GM19455 (cell line): ENCODE results near the gene CNOT3.
"Not testable (repeated sequence)": the region's sequence is repeated elsewhere in the genome, so short reads cannot be mapped to it uniquely, and the experiment has no call there.

Source experiments
- ATAC-seq: cut with Tn5 transposase; IDR thresholded peaks from one replicate; pipeline ENCODE4 v1.9.1; 2021; ENCODE audit not compliant: unreplicated experiment

CNOT3 gene

DNA sequence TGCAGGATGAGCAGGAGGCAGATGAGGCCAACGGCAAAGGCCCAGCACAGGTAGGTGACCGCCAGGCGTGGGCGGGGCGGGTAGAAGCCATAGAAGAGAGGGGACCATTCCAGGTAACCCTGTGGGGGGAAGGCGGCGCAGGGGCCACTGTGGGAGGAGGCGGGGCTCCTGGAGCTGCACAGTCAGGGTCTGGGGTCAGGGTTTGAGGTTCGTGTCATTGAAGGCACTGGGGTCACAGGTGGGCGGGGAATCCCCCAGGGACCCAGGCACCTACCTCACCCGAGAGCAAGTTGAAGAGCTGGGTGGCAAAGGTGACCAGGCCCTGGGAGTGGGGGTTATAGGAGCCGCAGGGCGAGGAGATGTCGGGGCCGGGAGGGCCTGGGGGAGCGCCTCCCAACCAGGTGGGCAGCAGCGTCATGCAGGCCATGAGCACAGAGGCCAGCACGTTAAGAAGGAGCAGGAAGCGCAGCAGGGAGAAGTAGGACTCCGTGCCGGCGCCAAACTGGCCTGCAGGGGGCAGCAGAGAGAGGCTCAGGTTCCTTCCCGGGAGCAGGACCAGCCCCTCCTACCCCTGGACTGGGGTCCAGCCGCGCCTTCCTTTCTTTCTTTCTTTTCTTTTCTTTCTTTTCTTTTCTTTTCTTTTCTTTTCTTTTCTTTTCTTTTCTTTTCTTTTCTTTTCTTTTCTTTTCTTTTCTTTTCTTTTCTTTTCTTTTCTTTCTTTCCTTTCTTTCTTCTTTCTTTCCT is 30.8 kb downstream of the CNOT3 start:
- ATAC-seq: no peak

DNA sequence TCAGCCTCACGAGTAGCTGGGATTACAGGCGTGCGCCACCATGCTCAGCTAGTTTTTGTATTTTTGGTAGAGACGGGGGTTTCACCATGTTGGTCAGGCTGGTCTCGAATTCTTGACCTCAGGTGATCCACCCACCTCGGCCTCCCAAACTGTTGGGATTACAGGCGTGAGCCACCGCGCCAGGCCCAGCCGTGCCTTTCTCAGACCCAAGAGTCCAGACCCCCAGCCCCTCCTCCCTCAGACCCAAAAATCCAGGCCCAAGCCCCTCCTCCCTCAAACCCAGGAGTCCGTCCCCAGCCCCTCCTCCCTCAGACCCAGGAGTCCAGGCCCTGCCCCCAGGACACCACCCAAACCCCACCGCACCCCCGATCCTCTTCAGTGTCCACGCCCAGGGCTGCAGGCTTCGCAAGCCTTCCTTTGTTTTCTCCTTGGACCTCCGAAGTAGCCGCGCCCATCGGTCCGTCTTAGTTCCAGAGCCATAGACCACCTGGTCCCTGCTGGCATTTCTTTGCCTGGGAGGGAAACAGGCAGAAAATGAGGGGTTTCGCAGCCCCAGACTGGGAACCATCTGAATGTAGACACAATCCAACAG is 31.7 kb downstream of the CNOT3 start:
- ATAC-seq: no peak

DNA sequence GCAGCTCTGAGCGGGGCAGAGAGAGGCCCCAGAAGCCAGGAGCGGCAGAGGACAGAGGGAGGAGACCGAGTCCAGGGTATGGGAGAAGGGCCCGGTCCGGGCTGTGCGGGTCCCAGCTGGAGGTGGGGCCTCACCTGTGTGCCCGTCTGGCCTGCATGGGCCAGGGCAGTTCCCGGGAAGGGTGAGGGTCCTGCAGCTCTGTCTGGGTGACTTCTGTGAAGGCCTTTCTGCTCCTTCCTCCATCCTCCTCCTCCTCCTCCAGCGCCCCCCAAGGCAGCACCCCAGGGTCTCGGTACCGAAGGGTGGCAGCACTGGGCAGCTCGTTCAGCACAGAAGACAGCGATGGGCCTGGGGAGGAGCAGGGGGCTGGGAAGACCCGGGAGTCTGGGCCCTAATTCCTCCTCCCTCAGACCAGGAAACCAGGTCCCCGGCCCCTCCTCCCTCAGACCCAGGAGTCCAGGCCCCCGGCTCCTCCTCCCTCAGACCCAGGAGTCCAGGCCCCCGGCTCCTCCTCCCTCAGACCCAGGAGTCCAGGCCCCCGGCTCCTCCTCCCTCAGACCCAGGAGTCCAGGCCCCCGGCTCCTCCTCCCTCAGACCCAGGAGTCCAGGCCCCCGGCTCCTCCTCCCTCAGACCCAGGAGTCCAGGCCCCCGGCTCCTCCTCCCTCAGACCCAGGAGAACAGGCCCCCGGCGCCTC is 34.3 kb downstream of the CNOT3 start:
- not testable (repeated sequence) for ATAC-seq

DNA sequence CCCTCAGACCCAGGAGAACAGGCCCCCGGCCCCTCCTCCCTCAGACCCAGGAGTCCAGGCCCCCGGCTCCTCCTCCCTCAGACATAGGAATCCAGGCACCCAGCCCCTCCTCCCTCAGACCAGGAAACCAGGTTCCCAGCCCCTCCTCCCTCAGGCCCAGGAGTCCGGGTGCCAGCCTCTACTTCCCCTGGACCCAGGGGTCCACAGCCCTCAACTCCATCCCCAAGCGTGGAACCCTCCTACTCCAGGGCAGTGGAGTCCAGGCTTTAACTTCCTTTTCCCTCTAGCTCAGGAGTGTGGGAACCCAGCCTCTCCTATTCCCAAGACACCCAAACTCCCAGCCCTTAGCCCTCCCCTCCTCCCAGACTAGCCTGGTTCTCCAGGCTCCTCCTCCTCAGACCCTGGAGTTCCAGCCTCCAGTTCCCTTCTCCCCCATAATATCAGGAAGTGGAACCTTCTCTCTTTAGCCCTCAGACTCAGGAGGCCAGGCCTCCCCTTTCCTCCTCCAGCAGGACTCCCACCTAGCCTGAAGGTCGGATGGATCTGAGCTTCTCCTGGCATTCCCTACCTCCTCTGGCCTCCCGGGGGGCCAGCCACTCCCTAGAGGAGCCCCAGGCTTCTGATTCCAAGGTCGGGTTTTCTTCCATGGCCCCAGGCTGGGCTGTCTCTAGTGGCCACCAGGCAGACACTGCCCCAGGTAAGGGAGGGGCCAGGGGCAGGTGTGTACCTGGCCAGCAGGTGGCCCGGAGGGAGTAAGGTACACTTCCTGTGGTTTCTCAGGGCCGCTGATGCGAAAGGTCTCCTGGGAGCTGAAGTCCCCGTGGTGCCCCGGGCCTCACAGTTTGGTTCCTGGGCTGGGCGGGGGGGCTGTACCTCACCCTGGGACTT is 35.2 kb downstream of the CNOT3 start, which contains the start of gene TMC4:
Gene TMC4 (minus strand): TSS at position 690 of the 888 bp plus-strand sequence. CDS start 43 bp downstream, at position 647.
- no peak for ATAC-seq

DNA sequence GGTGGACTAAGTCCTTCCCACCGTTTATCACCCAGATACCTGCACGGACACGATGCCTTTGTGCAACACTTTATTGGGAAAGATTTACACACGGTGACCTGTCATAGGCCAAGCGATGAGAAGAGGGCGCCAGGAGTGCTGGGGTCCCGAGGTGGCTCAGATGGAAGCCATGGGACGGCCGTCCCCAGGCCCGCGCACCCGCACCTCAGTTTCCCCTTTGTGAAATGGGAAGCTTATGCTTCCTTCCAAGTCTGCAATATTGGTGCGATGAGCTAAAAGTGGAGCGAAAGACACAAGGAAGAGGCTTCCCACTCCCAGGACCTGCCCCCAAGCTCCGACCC is 35.8 kb downstream of the CNOT3 start:
- no peak for ATAC-seq

DNA sequence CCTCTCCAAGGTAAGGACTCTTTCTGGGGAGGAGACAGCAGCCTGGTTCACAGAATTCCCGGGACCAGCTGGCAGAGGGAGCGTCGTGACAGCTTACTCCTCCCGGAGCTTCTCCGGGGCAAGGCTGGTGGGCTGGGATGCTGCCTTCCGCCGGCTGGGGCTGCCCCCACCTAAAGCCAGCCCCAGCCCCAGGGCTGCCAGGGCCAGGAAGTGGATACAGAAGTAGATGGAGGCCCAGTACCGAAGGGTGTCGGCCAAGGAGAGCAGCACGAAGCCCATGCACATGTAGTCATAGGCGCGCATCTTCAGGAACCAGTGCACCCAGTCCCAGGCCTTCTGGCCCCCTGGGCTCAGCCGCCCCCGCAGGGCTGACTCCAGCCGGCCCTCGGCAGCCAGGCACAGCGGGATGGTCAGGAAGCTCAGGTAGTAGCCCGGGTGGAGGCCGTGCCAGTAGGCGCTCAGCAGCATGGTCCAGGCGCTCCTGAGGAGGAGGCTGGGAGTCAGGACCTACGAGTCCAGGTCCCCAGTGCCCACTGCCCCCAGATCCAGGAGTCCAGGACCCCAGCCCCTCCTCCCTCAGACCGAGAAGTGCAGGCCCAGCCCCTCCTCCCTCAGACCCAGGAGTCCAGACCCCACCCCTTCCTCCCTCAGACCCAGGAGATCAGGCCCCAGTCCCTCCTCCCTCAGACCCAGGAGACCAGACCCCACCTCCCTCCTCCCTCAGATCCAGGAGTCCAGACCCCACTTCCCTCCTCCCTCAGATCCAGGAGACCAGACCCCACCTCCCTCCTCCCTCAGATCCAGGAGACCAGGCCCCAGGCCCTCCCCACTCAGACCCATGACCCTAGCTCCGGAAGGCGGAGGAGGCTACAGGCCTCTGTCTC is 36.6 kb downstream of the CNOT3 start:
- no peak for ATAC-seq

DNA sequence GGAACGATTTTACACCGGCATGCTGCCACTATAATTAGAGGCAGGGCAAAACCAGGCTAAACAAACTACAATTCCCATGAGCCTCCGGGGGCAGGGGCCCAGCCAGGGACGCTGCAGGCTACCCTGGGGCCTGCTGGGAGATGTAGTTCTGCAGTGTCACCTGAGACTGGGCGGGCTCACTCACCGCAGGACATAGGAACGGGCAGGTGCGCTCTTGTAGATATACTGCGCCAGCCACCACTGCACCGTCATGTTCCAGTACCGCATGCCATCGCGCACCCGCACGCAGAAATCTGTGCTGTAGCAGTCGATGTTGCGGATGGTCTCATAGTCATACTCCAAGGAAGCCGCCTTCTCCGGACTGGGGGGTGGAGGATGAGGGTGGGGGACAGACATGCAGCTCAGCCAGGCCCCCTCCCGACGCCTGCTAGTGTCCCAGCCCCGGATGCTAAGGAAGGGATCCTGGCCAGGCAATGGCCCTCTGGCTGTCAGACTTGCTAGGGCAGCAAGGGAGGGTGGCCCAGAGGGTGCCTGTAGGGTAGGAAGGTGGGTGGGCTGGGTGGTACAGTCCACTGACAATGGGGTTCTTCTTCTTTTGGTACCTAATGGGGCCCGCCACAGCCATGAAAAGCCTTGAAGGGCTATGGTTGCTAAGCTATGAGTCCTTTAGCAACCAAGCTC is 41.2 kb downstream of the CNOT3 start:
- ATAC-seq: no peak

DNA sequence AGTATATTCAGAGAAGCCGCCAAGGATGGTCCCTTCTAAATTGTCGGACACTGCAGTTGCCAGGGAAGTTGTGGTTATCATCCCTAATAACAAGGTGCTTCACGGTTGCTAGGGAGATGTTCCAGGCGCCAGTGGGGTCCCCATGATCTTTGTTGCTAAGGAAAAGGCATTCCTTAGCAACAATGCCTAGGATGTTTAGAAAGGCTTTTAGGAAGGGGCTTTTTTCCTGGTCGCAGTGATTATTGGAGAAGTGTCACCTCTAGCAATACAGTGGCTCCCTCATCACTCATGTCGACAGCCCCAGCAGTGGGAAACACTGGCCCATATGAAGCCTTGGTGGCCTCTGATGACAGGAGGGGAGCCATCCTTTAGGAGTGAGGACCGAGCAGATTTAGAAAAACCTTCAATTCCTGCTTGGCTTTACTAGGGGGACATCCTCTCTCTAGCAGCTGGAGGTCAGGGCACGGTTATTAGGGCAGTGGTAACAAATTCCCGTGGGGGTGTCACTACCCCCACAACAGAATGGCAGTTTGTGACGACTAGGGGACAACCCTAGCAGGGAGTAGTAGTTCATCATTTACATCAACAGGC is 41.8 kb downstream of the CNOT3 start:
- no peak for ATAC-seq

DNA sequence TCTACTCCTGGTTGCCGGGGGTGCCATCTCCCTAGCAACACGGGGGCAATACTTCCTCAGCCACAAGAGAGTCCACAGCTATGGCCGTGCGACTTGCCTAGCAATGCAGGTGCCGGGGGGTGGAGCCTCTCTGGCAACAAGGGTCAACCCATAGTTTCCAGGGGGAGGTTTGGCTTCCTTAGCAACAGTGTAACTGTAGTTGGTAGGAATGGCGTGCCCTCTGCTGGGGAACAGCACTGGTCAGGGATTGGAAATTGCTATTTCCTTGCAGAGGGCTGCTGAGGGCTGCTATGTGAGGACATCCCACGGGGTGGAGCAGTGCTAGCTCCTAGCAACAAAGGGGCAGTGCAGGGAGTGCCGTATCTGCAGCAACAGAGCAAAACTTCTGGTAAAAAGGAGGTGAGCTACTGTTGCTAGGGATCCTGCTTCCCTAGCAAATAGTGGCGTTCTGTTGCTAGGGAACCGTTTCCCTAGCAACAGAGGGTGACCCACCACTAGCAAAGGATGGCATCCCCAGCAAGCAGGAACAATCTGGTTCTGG is 42.4 kb downstream of the CNOT3 start:
- ATAC-seq: no peak

DNA sequence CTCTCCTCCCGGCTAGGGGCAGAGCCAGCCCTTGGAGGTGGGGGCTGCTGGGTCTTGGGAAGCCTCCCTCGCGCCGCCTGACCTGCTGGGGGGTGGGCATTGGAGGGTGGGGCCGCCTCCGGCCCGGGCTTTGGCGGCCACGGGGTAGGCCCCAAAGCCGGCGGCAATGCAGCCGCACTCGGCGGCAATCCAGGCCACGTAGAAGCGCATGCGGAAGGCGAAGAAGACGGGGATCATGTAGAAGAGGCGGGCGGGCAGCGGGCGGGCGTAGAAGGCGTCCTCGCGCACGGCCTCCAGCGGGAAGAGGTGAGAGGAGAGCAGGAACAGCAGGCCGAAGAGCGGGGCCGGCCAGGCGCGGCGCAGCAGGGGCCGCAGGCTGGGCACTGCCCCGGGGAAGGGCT is 43.1 kb downstream of the CNOT3 start:
- ATAC-seq: no peak

DNA sequence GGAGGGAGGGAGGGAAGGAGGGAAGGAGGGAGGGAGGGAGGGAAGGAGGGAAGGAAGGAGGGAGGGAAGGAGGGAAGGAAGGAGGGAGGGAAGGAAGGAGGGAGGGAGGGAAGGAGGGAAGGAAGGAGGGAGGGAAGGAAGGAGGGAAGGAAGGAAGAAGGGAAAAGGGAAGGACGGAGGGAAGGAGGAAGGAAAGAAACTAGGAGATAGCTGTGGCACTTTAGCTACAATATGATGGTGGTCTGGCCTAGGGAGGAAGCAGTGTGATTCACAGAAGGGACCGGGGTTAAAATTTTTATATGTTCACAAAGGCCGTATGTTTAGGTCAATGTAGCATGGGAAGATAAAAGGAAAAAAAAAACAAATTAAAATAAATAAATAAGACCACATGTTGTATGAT is 44.3 kb downstream of the CNOT3 start:
- not testable (repeated sequence) for ATAC-seq

DNA sequence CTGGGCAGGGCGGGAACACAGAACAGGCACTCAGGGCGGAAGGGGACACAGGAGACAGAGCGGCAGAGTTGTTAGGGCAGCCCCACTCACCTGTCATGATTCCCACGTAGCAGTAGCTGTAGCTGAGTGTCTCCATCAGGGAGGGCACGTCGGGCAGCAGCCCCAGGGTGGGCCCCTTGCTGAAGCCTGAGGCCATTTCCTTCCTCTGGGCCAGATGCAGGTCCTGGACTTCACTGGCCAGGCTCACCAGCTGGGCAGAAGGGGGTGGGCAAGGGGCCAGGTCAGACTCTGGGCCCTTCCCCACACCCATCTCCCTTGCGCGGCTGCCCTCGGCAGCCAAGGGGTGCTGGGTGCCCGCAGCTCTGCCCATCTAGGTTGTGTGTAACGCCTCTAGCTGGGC is 45.9 kb downstream of the CNOT3 start:
- ATAC-seq: no peak

DNA sequence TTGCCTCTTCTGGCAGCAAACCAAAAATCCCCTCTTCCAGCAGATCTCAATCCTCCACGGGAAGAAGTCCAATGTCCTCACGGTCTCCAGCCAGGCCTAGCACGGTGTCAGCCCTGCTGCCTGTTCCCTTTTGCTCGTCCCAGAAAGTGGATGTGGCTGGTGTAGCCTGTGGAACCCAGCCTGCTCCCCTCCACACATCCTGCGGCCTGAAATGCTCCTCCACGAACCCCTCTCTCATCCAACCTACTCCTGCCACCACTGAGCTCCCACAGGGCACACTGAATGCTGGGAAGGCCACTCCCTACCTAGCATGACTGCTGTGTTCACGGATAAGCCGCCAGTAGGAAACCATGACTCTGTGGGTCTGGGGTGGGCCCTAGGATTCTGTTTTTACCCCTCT is 48.8 kb downstream of the CNOT3 start:
- ATAC-seq: no peak

DNA sequence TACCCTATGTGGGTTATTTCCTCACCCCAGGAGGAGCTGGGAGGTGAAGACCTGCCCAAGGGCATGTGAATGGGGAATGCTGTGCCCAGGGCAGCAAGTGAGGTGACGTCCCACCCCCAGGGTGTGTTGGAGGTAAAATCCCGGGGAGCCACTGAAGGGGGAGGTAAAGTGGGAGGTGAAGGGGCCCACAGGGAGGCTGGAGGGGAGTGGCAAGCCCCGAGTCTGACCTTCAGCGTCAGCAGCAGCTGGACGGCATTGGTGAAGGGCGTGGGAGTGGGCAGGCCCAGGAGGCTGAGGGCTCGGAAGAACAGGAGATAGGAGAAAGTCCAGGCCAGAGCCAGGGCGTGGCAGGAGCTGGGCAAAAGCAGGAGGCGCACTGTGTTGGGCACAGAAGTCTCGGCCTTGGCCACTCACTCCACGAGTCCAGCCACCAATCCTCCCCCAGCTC is 49.4 kb downstream of the CNOT3 start:
- ATAC-seq: no peak

DNA sequence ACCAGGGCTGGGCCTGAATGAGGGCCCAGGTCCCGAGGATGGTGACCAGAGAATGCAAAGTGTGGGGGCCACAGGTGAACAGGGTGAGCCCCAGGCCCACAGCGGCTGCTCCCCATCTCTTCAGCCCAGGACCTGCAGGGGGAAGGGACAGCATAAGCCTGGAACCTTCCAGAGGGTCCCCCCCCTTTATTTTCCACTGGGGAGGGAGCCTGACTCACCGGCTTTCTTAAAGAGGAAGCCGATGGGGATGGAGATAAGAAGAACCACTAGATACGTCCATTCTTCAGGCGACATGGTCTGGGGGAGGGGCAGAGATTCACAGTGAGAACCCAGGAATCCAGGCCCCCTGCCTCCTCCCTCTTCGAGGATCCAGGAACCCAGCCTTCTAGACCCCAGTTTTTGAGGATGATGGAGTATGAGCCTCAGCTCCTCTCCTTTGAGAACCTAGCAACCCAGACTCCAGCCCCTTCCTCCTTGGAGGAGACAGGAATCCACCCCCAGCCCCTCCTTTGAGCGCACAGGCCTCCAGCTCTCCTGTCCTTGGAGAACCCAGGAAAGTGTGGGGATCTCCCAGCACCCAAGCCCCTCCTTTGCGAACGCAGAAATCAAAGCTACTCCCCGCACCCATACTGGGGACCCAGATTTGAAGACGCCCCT is 50.8 kb downstream of the CNOT3 start:
- no peak for ATAC-seq

DNA sequence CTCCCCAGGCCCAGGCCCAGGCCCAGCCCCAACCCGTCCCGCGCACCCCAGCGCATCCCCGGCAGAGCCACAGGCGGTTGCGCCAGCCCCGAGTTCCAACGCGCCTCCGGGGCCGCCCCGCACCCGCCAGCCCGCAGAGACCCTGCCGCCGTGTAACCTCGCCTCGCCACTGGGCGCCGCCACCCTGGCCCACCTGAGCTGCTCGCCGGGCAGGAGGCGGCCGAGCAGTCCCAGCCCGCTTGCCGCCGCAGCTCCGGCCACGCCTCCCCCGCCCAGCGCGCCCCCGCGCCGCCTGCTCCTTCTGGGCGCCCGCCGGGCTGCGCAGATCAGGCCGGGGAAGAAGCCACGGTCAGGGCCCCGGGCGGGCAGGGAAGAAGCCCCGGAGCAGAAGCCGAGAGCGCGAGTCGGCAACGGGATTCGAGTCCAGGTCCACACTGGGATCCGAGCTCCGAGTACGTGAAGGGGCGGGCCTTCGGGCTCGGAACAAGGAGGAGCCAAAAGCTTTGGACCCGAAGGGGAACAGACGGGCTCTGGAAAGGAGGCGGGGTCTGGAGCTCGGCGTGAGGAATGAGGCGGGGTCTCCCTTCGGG is 51.7 kb downstream of the CNOT3 start, which contains the start of gene MBOAT7:
Gene MBOAT7 (minus strand): TSS at position 436 of the 590 bp plus-strand sequence. CDS start 1,072 bp downstream, outside the sequence.
- peak; percentile 20 for ATAC-seq

DNA sequence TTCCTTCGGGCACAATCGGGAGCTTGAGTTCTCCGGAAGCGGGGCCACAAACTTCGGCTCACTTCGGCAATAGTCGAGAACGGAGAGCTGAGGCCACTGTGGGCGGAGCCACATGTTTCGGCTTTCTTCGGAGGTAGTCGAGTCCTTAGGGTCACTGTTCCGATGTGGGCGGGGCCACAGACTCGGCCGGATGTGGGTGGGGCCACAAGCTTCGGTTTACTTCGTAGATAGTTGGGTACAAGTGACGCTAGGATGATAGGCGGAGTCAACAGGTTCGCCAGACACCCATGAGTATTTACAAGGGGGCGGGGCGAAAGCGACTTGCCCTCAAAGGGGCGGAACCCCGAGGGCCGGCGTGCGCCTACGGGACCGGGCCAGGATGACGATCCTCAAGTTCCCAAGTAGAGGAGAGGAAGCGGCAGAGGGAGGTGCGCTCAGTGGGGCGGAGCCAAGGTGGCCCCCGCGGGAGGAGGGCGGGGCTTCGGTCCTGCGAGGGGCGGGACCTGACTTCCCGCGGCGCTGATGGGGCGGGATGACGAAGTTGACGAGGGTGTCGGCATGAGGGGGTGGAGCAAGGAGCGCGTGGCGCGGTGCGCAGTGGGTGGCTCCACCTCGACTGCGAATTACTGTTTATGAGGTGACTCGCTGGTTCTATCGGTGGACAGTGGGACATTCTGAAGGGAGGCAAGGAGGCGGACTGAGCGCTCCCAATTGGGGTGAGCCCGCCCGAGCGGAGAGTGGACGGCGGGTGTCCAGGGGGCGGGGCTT is 52.4 kb downstream of the CNOT3 start:
- ATAC-seq: peak; percentile 48
